Measurements from ENCODE around the gene PLA2G2E.

DNA sequence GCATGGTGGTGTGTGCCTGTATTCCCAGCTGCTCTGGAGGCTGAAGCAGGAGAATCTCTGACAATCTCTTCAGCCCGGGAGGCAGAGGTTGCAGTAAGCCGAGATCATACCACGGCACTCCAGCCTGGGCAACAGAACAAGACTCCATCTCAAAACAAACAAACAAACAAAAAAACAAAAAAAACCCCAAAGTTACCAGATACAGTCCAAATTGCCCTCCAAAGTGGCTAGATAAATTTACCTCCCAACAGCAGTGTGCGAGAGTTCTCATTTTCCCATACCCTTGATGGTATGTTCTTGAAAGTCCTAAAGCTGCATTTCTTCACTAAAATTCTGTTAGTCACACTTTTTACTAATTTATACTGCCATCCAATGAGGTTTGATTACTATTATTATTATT, 44.2 kb downstream of the PLA2G2E start:
- TF ChIP-seq POLR2AphosphoS5 (IDR thresholded peaks at IDR 0.05; ENCODE audit: low read depth, low read length) (no peak), POLR2A (IDR thresholded peaks at IDR 0.05; ENCODE audit: low read depth, low read length) (no peak), TAF1 (IDR thresholded peaks at IDR 0.05; ENCODE audit: borderline replicate concordance, low read depth, low read length) (no peak)
